HCT116 (cell line): ENCODE measurements around the gene MAPKAPK3. TPM values are rescaled to one million over a fixed set of nuclear protein-coding genes. Genes with fewer than 3 reads are reported as not detected.

ENCODE experiments used
- ATAC-seq: fragments of 200-7000 bp; cut with Tn5 transposase; 2 replicates; pipeline ENCODE4 v1.9.1; 2020; ENCODE audit warnings: mild to moderate bottlenecking, moderate library complexity
- BruUV-seq: library from RNA; stranded (reverse); fragments of 400-500 nt; replicated peaks from 2 replicates; lab custom pipeline; 2021; lab: Mats Ljungman, UMichigan
- CTCF ChIA-PET: fragments of 300-600 bp; sonication (Branson Sonifier 250); formaldehyde crosslinking; loops from one replicate; lab custom pipeline; 2021; ENCODE audit warnings: antibody characterized with exemption; lab: Charles Lee
- POLR2A ChIA-PET: fragments of 300-600, 350-600 bp; sonication (Branson Sonifier 250); formaldehyde crosslinking; loops from one replicate; lab custom pipeline; 2021; ENCODE audit warnings: antibody characterized with exemption; lab: Charles Lee
- RAD21 ChIA-PET, 2 experiments: fragments of 300-600 bp; sonication (Branson Sonifier 250); formaldehyde crosslinking; loops; one replicate each; lab custom pipeline; 2023; ENCODE audit warnings: low total read pairs in 2 of 2; ENCODE audit not compliant: uncharacterized antibody in 2 of 2, unreplicated experiment in 2 of 2, low non-redundant PET in 1 of 2; lab: Charles Lee
- DNase-seq: peaks from one replicate; pipeline ENCODE4 v3.0.0-alpha.2; 2010; ENCODE audit warnings: low read depth, low spot score
- H2AFZ ChIP-seq: fragments of 200-600 bp; shearing (Covaris generic), sonication (generic); 2 replicates; pipeline ENCODE4 v1.6.1; 2017; ENCODE audit warnings: low read depth, mixed run types, mixed read lengths, antibody characterized with exemption, low read length; ENCODE audit not compliant: poor library complexity, severe bottlenecking
- H3K27ac ChIP-seq: 2 replicates; pipeline ENCODE4 v1.5.1; 2012; ENCODE audit warnings: low read depth, low read length
- H3K27me3 ChIP-seq: fragments of 200-600 bp; sonication (generic); 2 replicates; pipeline ENCODE4 v1.6.1; 2016; ENCODE audit warnings: mixed run types, low read length, mixed read lengths; ENCODE audit not compliant: insufficient read depth
- H3K36me3 ChIP-seq, 2 experiments: fragments of 200-500 bp in 1 of 2; fragments of 200-600 bp in 1 of 2; sonication (Bioruptor generic) in 1 of 2; sonication (generic) in 1 of 2; 2 replicates each; pipeline versions ENCODE4 v1.5.1 to v1.6.1; 2014 to 2016; ENCODE audit warnings: low read length in 2 of 2, inconsistent platforms in 1 of 2, mixed read lengths in 1 of 2, mixed run types in 1 of 2; ENCODE audit not compliant: insufficient read depth in 2 of 2, control insufficient read depth in 1 of 2
- H3K4me1 ChIP-seq, 2 experiments: fragments of 200-600 bp in 1 of 2; sonication (generic) in 1 of 2; 2 replicates each; pipeline versions ENCODE4 v1.5.1 to v1.6.1; 2012 to 2017; ENCODE audit warnings: low read length in 2 of 2, inconsistent platforms in 1 of 2, mild to moderate bottlenecking in 1 of 2, mixed read lengths in 1 of 2, mixed run types in 1 of 2, moderate library complexity in 1 of 2; ENCODE audit not compliant: insufficient read depth in 2 of 2, control insufficient read depth in 1 of 2
- H3K4me2 ChIP-seq: fragments of 200-600 bp; sonication (generic); 2 replicates; pipeline ENCODE4 v1.6.1; 2017; ENCODE audit warnings: mixed run types, low read length, mixed read lengths
- H3K4me3 ChIP-seq, 2 experiments: fragments of 200-600 bp in 1 of 2; sonication (generic) in 1 of 2; replicated peaks in 1 of 2; 2 replicates each; pipeline ENCODE4 v1.5.1; 2011 to 2016; ENCODE audit warnings: low read length in 2 of 2, control low read depth in 1 of 2, low read depth in 1 of 2, mild to moderate bottlenecking in 1 of 2, mixed read lengths in 1 of 2, mixed run types in 1 of 2
- H3K79me2 ChIP-seq: fragments of 200-600 bp; sonication (generic); 2 replicates; pipeline ENCODE4 v1.6.1; 2017; ENCODE audit warnings: mild to moderate bottlenecking, mixed run types, low read length, moderate library complexity, mixed read lengths; ENCODE audit not compliant: insufficient read depth
- H3K9ac ChIP-seq: fragments of 200-600 bp; sonication (generic); 2 replicates; pipeline ENCODE4 v1.6.1; 2016; ENCODE audit warnings: low read length, mixed read lengths
- H3K9me2 ChIP-seq: fragments of 200-600 bp; sonication (generic), shearing (Covaris generic); 2 replicates; pipeline ENCODE4 v1.6.1; 2017; ENCODE audit warnings: mixed run types, mild to moderate bottlenecking, moderate library complexity; ENCODE audit not compliant: insufficient read depth
- H3K9me3 ChIP-seq, 2 experiments: fragments of 200-500 bp in 1 of 2; fragments of 200-600 bp in 1 of 2; sonication (Bioruptor generic) in 1 of 2; sonication (generic) in 1 of 2; 2 replicates each; pipeline ENCODE4 v1.6.1; 2014 to 2017; ENCODE audit warnings: low read length in 2 of 2, mixed read lengths in 2 of 2, inconsistent platforms in 1 of 2, low read depth in 1 of 2, mild to moderate bottlenecking in 1 of 2, mixed run types in 1 of 2, moderate library complexity in 1 of 2; ENCODE audit not compliant: control insufficient read depth in 1 of 2, insufficient read depth in 1 of 2
- H4K20me1 ChIP-seq: fragments of 200-600 bp; sonication (generic), shearing (Covaris generic); 2 replicates; pipeline ENCODE4 v1.6.1; 2017; ENCODE audit warnings: mixed run types, mild to moderate bottlenecking, moderate library complexity; ENCODE audit not compliant: insufficient read depth
- CEBPB ChIP-seq: IDR thresholded peaks from 2 replicates; pipeline ENCODE4 v1.6.1; 2012; ENCODE audit warnings: low read depth
- EZH2 ChIP-seq: fragments of 200-600 bp; sonication (generic); IDR thresholded peaks from 2 replicates; pipeline ENCODE4 v1.6.1; 2017; ENCODE audit warnings: antibody characterized with exemption, mixed run types
- POLR2A ChIP-seq: IDR thresholded peaks from 2 replicates; pipeline ENCODE4 v1.7.0; 2011; ENCODE audit warnings: borderline replicate concordance; ENCODE audit not compliant: insufficient read depth, insufficient read length; ENCODE audit errors: extremely low read depth
- POLR2AphosphoS5 ChIP-seq: IDR thresholded peaks from 2 replicates; pipeline ENCODE4 v1.6.1; 2011; ENCODE audit warnings: mild to moderate bottlenecking, low read depth, low read length, moderate library complexity
- SP1 ChIP-seq: IDR thresholded peaks from 2 replicates; pipeline ENCODE4 v1.6.1; 2012; ENCODE audit warnings: low read depth
- SRF ChIP-seq: IDR thresholded peaks from 2 replicates; pipeline ENCODE4 v1.6.1; 2012; ENCODE audit warnings: low read depth
- ZNF274 ChIP-seq: fragments of 200-500 bp; sonication (Bioruptor generic); IDR thresholded peaks from 2 replicates; pipeline ENCODE4 v1.6.1; 2014; ENCODE audit warnings: mild to moderate bottlenecking, low read depth, low read length, inconsistent platforms
- intact Hi-C: fragments of 100-400 bp; cut with micrococcal nuclease; formaldehyde crosslinking; loops from 2 replicates; pipeline ENCODE4 v1.10.0; 2022
- total RNA-seq: library from RNA; stranded (reverse); gene quantifications from one replicate; pipeline ENCODE4 v1.2.1, GENCODE V29; 2021; ENCODE audit not compliant: unreplicated experiment
- TF ChIP-seq, protein P1 (sequence below), 3 experiments: fragments of 200-600 bp in 1 of 3; sonication (generic) in 1 of 3; IDR thresholded peaks in 2 of 3; conservative IDR thresholded peaks in 1 of 3; 2 replicates each; pipeline ENCODE4 v1.5.1; 2012 to 2017; ENCODE audit warnings: low read depth in 2 of 3, low read length in 2 of 3, antibody characterized with exemption in 1 of 3, borderline replicate concordance in 1 of 3, control low read depth in 1 of 3, mild to moderate bottlenecking in 1 of 3, mixed read lengths in 1 of 3, mixed run types in 1 of 3, moderate library complexity in 1 of 3; ENCODE audit not compliant: insufficient read depth in 1 of 3
- TF ChIP-seq, protein P2 (sequence below): IDR thresholded peaks from 2 replicates; pipeline ENCODE4 v1.6.1; 2012

MAPKAPK3 gene
- total RNA-seq, 1 experiment from 2014 or later, result 87.3 TPM

DNA sequence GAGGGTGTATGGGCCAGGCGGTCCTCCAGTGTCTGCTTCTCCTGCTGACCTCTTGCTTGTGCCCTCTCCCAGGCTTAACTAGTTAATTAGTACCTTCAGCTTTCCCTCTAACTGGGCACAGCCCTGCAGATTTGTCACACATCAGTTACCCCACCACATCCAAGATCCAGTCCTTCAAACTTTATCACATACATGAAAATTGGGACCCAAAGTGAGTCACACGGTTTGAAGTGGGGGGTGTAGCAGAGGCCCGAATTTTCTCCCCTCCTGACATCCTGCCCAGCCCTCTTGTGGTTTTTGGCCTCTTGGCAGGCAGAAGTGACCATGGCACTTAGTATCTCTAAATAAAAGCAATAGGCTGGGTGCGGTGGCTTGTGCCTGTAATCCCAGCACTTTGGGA lies 3.9 kb downstream of the MAPKAPK3 start:
- H3K79me2 ChIP-seq, result peaks cover 83% of the 10 kb centered on the region
- RAD21 ChIA-PET, result no interaction called here

DNA sequence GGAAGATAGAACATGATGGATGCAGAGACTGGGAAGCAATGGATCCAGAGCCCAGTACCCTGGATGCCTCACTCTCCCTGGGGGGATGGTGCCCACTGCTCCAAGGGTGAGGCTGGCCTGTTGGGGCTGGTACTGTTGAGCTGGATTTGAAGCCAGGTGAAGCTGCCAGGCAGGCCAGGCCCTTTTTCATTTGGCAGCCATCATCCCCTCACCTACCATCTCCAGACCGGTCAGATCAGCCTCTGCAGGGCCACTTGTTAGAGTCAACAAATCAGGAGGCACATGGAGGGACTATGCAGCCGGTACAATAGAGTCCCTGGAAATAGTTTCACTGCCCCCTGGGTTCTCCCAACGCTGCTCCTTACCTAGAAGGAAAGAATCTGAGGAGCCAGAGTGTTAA lies 5.9 kb downstream of the MAPKAPK3 start:
- Histone ChIP-seq H3K4me1 (peaks cover 54 to 85% of the 10 kb centered on the region in 2 experiments), H3K9me2 (no peaks in the 10 kb centered on the region), H3K27ac (no peak overlapping the region), H3K79me2 (peaks cover 89% of the 10 kb centered on the region), H3K27me3 (no peaks in the 10 kb centered on the region), H3K9me3 (no peaks in the 10 kb centered on the region), H3K36me3 (peaks cover 0 to 17% of the 10 kb centered on the region in 2 experiments; a peak in 1 of 4 replicates), H2AFZ (no peak overlapping the region), H3K4me3 (no peak overlapping the region), H4K20me1 (no peaks in the 10 kb centered on the region), H3K4me2 (0 out of 2 replicates have a peak overlapping the region, but pooled peaks have one; percentile 75), H3K9ac (no peak overlapping the region)
- CTCF ChIA-PET, result interaction anchor here (1.9 kb wide), 1 partner anchor 30 kb away, joined by 7 read pairs; no protein-coding TSS in a partner anchor
- RAD21 ChIA-PET, result no interaction called here
- ATAC-seq (no peak), DNase-seq (no peak)
- intact Hi-C loops, result no loop called here
- POLR2A ChIA-PET, result interaction anchor here (2.4 kb wide), 1 partner anchor 30 kb away, joined by 8 read pairs; no protein-coding TSS in a partner anchor
- BruUV-seq, result no TSS peak
- TF ChIP-seq POLR2A (no peak), SP1 (no peak), POLR2AphosphoS5 (no peak), ZNF274 (no peak), SRF (no peak), CEBPB (no peak), EZH2 (no peak)
- TF ChIP-seq, protein P1, sequence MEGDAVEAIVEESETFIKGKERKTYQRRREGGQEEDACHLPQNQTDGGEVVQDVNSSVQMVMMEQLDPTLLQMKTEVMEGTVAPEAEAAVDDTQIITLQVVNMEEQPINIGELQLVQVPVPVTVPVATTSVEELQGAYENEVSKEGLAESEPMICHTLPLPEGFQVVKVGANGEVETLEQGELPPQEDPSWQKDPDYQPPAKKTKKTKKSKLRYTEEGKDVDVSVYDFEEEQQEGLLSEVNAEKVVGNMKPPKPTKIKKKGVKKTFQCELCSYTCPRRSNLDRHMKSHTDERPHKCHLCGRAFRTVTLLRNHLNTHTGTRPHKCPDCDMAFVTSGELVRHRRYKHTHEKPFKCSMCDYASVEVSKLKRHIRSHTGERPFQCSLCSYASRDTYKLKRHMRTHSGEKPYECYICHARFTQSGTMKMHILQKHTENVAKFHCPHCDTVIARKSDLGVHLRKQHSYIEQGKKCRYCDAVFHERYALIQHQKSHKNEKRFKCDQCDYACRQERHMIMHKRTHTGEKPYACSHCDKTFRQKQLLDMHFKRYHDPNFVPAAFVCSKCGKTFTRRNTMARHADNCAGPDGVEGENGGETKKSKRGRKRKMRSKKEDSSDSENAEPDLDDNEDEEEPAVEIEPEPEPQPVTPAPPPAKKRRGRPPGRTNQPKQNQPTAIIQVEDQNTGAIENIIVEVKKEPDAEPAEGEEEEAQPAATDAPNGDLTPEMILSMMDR (IDR thresholded peaks at IDR 0.05 in 2 of 3, conservative IDR thresholded peaks at IDR 0.05 in 1 of 3; ENCODE audit: borderline replicate concordance in 1 of 3, insufficient read depth in 1 of 3, low read depth in 2 of 3, low read length in 2 of 3), result no peak
- TF ChIP-seq, protein P2, sequence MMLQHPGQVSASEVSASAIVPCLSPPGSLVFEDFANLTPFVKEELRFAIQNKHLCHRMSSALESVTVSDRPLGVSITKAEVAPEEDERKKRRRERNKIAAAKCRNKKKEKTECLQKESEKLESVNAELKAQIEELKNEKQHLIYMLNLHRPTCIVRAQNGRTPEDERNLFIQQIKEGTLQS, result no peak

More for the DNA sequence above, 3.9 kb downstream of the MAPKAPK3 start:
- no peak overlapping the region for H2AFZ ChIP-seq
- ATAC-seq, result no peak
- no peaks in the 10 kb centered on the region for H3K27me3 ChIP-seq
- H3K4me3 ChIP-seq, result no peak overlapping the region
- no peaks in the 10 kb centered on the region for H4K20me1 ChIP-seq
- no peaks in the 10 kb centered on the region for H3K9me3 ChIP-seq
- H3K9ac ChIP-seq, result no peak overlapping the region
- POLR2A ChIA-PET, result no interaction called here
- no peak for DNase-seq
- TF ChIP-seq, protein P1 (IDR thresholded peaks at IDR 0.05 in 2 of 3, conservative IDR thresholded peaks at IDR 0.05 in 1 of 3; ENCODE audit: borderline replicate concordance in 1 of 3, insufficient read depth in 1 of 3, low read depth in 2 of 3, low read length in 2 of 3), result 0 out of 6 replicates have a peak, but pooled peaks of 1 of the 3 experiments have one; percentile 5
- no peak for TF ChIP-seq CEBPB
- TF ChIP-seq, all 23 proteins: peak for 1
- H3K4me2 ChIP-seq, result peak overlapping the region; percentile 32
- 0 out of 2 replicates have a peak overlapping the region, but pooled peaks have one; percentile 9 for H3K27ac ChIP-seq
- BruUV-seq, result no TSS peak
- peaks cover 0 to 17% of the 10 kb centered on the region in 2 experiments; a peak in 1 of 4 replicates for H3K36me3 ChIP-seq
- intact Hi-C loops, result no loop called here
- H3K9me2 ChIP-seq, result no peaks in the 10 kb centered on the region
- CTCF ChIA-PET, result interaction anchor here (0.6 to 1.8 kb wide), 2 partner anchors 9 to 32 kb away, joined by 3 to 10 read pairs; partner anchors contain the start of gene CISH
- peaks cover 39 to 76% of the 10 kb centered on the region in 2 experiments for H3K4me1 ChIP-seq
